ENCODE measurements around the gene PIK3R5. TPM values are rescaled to one million over a fixed set of nuclear protein-coding genes. Genes with fewer than 3 reads are reported as not detected.

PIK3R5 gene
- total and polyA plus RNA-seq, 12 donors: 1.2 to 51.7 (median 17.2) TPM

GRCh38 chr17:8855477-8856204, 109.9 kb downstream of the PIK3R5 start:
- WGBS, 4 donors: 70 to 81% (median 74%) methylated on average over 17 of the region's 17 CpGs
- H3K9me3 ChIP-seq (replicated peaks in 1 of 3): no peaks in the 10 kb centered on the region
- H3K27me3 ChIP-seq: no peaks in the 10 kb centered on the region
- TF ChIP-seq POLR2A (IDR thresholded peaks at IDR 0.05) (no peak), CTCF (IDR thresholded peaks at IDR 0.05) (no peak)
- no peak overlapping the region for H3K4me3 ChIP-seq
- H3K36me3 ChIP-seq (replicated peaks in 1 of 2): no peaks in the 10 kb centered on the region
- no peak for DNase-seq
- intact Hi-C loops (cut with DNase I): no loop called here
- peaks cover 0 to 14% of the 10 kb centered on the region in 2 donors for H3K4me1 ChIP-seq (replicated peaks in 1 of 2)
- no peak overlapping the region for H3K27ac ChIP-seq

- 82 to 86% (median 82%) methylated on average over 5 of the region's 5 CpGs for WGBS, 4 donors
- intact Hi-C loops (cut with DNase I): no loop called here
Measured at GRCh38 chr17:8851600-8851999, 113.9 kb downstream of the PIK3R5 start.

GRCh38 chr17:8849311-8850041, 116.0 kb downstream of the PIK3R5 start:
- TF ChIP-seq CTCF (IDR thresholded peaks at IDR 0.05) (no peak), POLR2A (IDR thresholded peaks at IDR 0.05) (no peak)
- intact Hi-C loops (cut with DNase I): no loop called here
- Histone ChIP-seq H3K27ac (no peak overlapping the region), H3K36me3 (replicated peaks in 1 of 2) (no peaks in the 10 kb centered on the region), H3K4me3 (no peak overlapping the region), H3K27me3 (no peaks in the 10 kb centered on the region), H3K9me3 (replicated peaks in 1 of 3) (no peaks in the 10 kb centered on the region), H3K4me1 (replicated peaks in 1 of 2) (no peaks in the 10 kb centered on the region)
- 63 to 77% (median 71%) methylated on average over 3 to 4 of the region's 4 CpGs for WGBS, 4 donors
- DNase-seq: no peak

More at GRCh38 chr17:8851600-8851999, 113.9 kb downstream of the PIK3R5 start:
- no peak for DNase-seq
- H3K27ac ChIP-seq: no peak overlapping the region
- H3K4me3 ChIP-seq: no peak overlapping the region
- no peaks in the 10 kb centered on the region for H3K27me3 ChIP-seq
- TF ChIP-seq CTCF (IDR thresholded peaks at IDR 0.05): no peak
- no peak for TF ChIP-seq POLR2A (IDR thresholded peaks at IDR 0.05)
- no peaks in the 10 kb centered on the region for H3K9me3 ChIP-seq (replicated peaks in 1 of 3)
- H3K4me1 ChIP-seq (replicated peaks in 1 of 2): no peaks in the 10 kb centered on the region
- no peaks in the 10 kb centered on the region for H3K36me3 ChIP-seq (replicated peaks in 1 of 2)

GRCh38 chr17:8847891-8848290, 117.6 kb downstream of the PIK3R5 start:
- no peaks in the 10 kb centered on the region for H3K4me1 ChIP-seq (replicated peaks in 1 of 2)
- DNase-seq: no peak
- no peak for TF ChIP-seq CTCF (IDR thresholded peaks at IDR 0.05)
- TF ChIP-seq POLR2A (IDR thresholded peaks at IDR 0.05): no peak
- intact Hi-C loops (cut with DNase I): no loop called here
- H3K9me3 ChIP-seq (replicated peaks in 1 of 3): no peaks in the 10 kb centered on the region
- H3K27ac ChIP-seq: no peak overlapping the region
- no peaks in the 10 kb centered on the region for H3K27me3 ChIP-seq
- no peak overlapping the region for H3K4me3 ChIP-seq
- WGBS, 4 donors: 32 to 52% (median 44%) methylated on average over 2 of the region's 2 CpGs
- no peaks in the 10 kb centered on the region for H3K36me3 ChIP-seq (replicated peaks in 1 of 2)

Data from adrenal gland (tissue), 12 donors.